Activated T-helper 17 cell treated with anti-CD3 and anti-CD28 coated beads, Interleukin-2, amount 50 U/mL, for 72 hours (primary cell): ENCODE measurements around the gene PVALB. TPM values are rescaled to one million over a fixed set of nuclear protein-coding genes. Genes with fewer than 3 reads are reported as not detected.

Source experiments
- ATAC-seq: fragments of 150-1000 bp; cut with Tn5 transposase; replicated peaks from 2 replicates; pipeline ENCODE4 v1.10.0; 2021; ENCODE audit warnings: mild to moderate bottlenecking, moderate library complexity
- H3K27ac Mint-ChIP-seq: one replicate; pipeline ENCODE4 v1.8.0; 2022; ENCODE audit warnings: mixed read lengths
- H3K27me3 Mint-ChIP-seq: one replicate; pipeline ENCODE4 v1.8.0; 2022; ENCODE audit warnings: mixed read lengths
- H3K36me3 Mint-ChIP-seq: one replicate; pipeline ENCODE4 v1.8.0; 2022; ENCODE audit warnings: low read depth, mild to moderate bottlenecking, mixed read lengths
- H3K4me1 Mint-ChIP-seq: one replicate; pipeline ENCODE4 v1.8.0; 2022; ENCODE audit warnings: mixed read lengths
- H3K4me3 Mint-ChIP-seq: one replicate; pipeline ENCODE4 v1.8.0; 2022; ENCODE audit warnings: mild to moderate bottlenecking, mixed read lengths
- H3K9me3 Mint-ChIP-seq: one replicate; pipeline ENCODE4 v1.8.0; 2022; ENCODE audit warnings: mixed read lengths
- total RNA-seq, 2 donors: library from RNA; stranded (reverse); gene quantifications; one replicate each; pipeline ENCODE4 v1.2.3, GENCODE V29; 2022

The PVALB gene, protein sequence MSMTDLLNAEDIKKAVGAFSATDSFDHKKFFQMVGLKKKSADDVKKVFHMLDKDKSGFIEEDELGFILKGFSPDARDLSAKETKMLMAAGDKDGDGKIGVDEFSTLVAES
- total RNA-seq = not detected

DNA sequence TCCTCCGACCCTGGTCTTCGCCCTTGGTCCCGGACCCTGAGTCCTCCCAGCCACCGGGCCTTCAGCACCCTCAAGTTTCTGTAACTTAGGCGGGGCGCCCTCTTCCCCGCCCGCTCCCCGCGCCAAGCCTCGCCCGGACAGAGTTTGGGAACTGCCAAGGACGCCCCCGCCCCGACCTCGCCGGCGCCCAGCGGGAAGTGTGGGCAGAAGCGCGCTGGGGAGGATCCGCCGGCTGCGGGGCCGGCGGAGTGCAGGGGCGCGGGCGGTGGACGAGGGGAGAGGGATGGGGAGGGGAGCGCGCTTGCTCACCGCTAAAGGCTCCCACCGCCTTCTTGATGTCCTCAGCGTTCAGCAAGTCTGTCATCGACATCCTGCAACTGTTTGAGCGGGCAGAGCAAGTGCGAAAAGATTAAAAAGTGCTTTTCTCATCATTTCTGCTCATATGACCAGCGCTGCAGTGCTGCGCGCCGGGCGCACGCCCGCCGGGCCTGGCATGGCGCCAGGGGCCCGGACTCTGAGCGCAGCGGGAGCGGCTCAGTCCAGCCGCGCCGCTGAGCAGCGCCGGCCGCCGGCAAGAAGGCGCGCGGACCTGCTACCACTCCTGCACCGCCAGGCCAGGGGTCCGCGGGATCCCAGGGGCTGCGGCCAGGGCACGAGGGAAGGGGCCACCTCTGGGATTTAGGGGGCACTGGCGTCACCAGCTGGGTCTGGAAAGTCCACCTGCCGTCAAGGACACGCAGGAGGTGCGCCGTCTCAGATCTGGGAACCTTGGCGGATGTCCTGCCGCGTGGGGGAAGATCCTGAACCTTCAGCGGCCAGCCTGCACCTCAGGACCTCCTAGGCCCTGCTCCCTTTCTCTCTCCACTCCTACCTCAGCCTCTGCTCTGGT is at the start of gene PVALB:
PVALB (minus strand) TSS at position 400 of the 889 bp plus-strand sequence; CDS start at position 370, 30 bp downstream.
- H3K9me3 Mint-ChIP-seq = no peaks in the 10 kb centered on the region
- H3K27me3 Mint-ChIP-seq = peaks cover 43% of the 10 kb centered on the region
- no peak within 1 kb of the TSS for H3K27ac Mint-ChIP-seq
- H3K36me3 Mint-ChIP-seq = no peaks in the 10 kb centered on the region
- peaks cover 4% of the 10 kb centered on the region for H3K4me1 Mint-ChIP-seq
- peak; percentile 21 for ATAC-seq
- H3K4me3 Mint-ChIP-seq = peak within 1 kb of the TSS; percentile 49

- Mint-ChIP-seq H3K27ac (peak overlapping the region; percentile 86), H3K27me3 (no peaks in the 10 kb centered on the region), H3K36me3 (peaks cover 34% of the 10 kb centered on the region), H3K4me3 (peak overlapping the region; percentile 36), H3K4me1 (peaks cover 32% of the 10 kb centered on the region), H3K9me3 (no peaks in the 10 kb centered on the region)
- no peak for ATAC-seq
These were observed 48.5 kb upstream of the PVALB start for GRCh38 chr22:36865346-36865745.

GRCh38 chr22:36864454-36865215 is 47.8 kb upstream of the PVALB start:
- Mint-ChIP-seq H3K4me1 (peaks cover 39% of the 10 kb centered on the region), H3K27me3 (no peaks in the 10 kb centered on the region), H3K4me3 (peak overlapping the region; percentile 36), H3K27ac (peak overlapping the region; percentile 86), H3K36me3 (peaks cover 34% of the 10 kb centered on the region), H3K9me3 (no peaks in the 10 kb centered on the region)
- no peak for ATAC-seq

DNA sequence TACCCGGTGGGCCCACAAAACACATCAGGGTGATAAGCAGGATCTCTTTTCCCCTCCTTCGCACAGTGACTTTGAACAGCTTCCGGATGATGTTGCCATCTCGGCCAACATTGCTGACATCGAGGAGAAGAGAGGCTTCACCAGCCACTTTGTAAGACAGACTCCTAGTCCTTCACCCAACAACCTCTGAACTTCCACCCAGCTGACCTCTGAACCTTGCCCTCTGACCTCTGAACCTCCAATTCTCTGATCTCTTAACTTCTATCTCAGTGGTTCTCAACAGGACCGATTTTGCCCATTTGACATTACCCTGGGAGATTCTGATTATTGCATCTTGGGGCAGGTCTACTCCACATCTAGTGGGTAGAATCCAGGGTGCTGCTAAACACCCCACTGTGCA is 47.1 kb upstream of the PVALB start:
- Mint-ChIP-seq H3K36me3 (peaks cover 34% of the 10 kb centered on the region), H3K9me3 (no peaks in the 10 kb centered on the region), H3K4me3 (no peak overlapping the region), H3K4me1 (peaks cover 41% of the 10 kb centered on the region), H3K27ac (peak overlapping the region; percentile 86), H3K27me3 (no peaks in the 10 kb centered on the region)
- ATAC-seq = no peak

- Mint-ChIP-seq H3K4me1 (peaks cover 43% of the 10 kb centered on the region), H3K27me3 (no peaks in the 10 kb centered on the region), H3K36me3 (peaks cover 34% of the 10 kb centered on the region), H3K27ac (peak overlapping the region; percentile 99), H3K9me3 (no peaks in the 10 kb centered on the region), H3K4me3 (peak overlapping the region; percentile 83)
- ATAC-seq = no peak
These were observed 46.4 kb upstream of the PVALB start for GRCh38 chr22:36863281-36863680.

DNA sequence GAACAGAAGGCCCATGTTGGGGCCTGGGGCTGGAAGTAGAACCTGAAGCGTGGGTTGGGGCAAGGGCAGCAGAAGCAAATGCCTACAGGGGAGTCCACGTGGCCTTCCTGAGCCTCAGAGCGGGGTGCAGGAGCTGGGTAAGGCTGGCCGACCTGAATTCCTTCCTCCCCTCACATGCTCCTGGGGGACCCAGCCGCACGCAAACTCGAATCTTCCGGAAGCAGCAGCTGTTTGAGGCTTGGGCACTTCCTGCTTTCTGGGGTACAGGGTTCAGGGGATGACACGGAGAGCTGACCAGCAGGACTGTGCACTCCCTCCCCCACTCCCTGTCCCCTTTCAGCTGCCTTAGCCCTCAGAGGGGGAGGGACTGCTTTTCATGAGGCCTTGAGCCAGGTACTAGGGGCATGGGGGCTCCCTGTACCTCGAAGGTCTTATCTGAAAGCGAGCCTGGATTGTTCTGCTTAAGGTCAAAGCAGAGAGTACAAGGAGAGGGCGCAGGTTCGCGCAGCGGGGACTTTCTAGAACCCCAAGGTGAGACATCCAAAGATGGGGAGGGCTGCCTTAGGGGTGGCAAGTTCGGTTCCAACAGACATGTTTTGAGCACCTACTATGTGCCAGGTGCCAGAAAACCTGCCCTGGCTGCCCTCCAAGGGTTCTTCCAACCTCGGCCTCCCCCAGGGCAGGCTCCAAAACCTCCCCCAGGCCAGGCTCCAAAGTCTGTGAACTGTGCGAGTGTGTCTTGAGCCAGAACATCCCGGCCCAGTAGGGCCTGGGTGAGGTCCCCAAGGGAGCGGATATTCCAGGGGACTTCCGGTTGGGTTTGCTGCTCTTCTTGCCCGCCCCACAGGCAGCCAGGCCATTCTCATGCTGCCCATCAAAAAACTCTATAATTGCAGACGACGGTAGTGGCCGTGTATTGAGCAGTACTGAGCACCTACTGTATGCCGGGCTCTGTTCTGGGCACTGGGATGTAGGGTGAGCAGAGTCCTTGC is 45.7 kb upstream of the PVALB start:
- H3K36me3 Mint-ChIP-seq = peaks cover 34% of the 10 kb centered on the region
- H3K9me3 Mint-ChIP-seq = no peaks in the 10 kb centered on the region
- H3K4me1 Mint-ChIP-seq = peaks cover 40% of the 10 kb centered on the region
- no peak for ATAC-seq
- no peaks in the 10 kb centered on the region for H3K27me3 Mint-ChIP-seq
- peak overlapping the region; percentile 83 for H3K4me3 Mint-ChIP-seq
- peak overlapping the region; percentile 99 for H3K27ac Mint-ChIP-seq

DNA sequence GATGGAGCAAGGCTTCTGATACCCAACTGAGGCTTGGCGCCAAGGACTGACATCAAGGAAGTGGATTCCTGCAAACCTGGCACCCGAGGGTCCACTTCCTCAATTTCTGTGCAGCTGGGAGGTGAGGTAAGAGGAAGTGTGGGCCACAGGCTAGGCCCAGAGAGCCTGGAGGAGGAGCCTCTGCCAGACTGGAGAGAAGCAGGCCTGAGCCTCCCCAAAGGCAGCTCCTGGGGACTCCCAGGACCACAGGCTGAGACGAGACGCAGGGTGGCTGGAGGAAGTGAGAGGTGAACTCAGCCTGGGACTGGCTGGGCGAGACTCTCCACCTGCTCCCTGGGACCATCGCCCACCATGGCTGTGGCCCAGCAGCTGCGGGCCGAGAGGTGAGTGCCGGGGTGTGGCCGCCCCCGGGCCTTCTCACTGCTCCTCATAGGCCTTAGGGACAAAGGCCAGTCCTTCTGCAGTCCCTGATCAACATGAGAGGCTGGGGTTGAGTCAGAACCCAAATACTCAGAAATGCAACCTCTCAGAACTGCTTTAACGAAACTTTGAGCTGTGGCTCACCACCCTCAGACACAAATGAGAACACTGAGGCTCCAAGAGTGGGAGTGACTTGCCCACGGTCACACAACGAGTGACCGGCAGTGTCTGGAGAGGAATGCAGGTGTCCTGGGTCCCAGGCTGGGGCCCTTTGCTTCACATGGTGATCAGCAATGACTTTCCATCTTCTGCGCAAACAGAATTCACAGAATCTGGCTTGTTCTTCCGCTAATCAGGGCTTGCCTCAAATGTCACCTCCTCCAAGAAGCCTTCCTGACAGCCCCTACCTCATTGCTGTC is 44.2 kb upstream of the PVALB start, which contains the start of gene NCF4:
NCF4 (plus strand) TSS at position 186 of the 839 bp plus-strand sequence; CDS start at position 352, 166 bp downstream.
- peaks cover 44% of the 10 kb centered on the region for H3K4me1 Mint-ChIP-seq
- H3K4me3 Mint-ChIP-seq = peak within 1 kb of the TSS; percentile 83
- peaks cover 23% of the 10 kb centered on the region for H3K36me3 Mint-ChIP-seq
- ATAC-seq = peak; percentile 90
- H3K27ac Mint-ChIP-seq = peak within 1 kb of the TSS; percentile 99
- H3K27me3 Mint-ChIP-seq = no peaks in the 10 kb centered on the region
- no peaks in the 10 kb centered on the region for H3K9me3 Mint-ChIP-seq

GRCh38 chr22:36860438-36860820 is 43.6 kb upstream of the PVALB start:
- Mint-ChIP-seq H3K4me1 (peaks cover 41% of the 10 kb centered on the region), H3K4me3 (peak overlapping the region; percentile 83), H3K27me3 (no peaks in the 10 kb centered on the region), H3K36me3 (peaks cover 17% of the 10 kb centered on the region), H3K9me3 (no peaks in the 10 kb centered on the region), H3K27ac (peak overlapping the region; percentile 99)
- ATAC-seq = peak; percentile 0

DNA sequence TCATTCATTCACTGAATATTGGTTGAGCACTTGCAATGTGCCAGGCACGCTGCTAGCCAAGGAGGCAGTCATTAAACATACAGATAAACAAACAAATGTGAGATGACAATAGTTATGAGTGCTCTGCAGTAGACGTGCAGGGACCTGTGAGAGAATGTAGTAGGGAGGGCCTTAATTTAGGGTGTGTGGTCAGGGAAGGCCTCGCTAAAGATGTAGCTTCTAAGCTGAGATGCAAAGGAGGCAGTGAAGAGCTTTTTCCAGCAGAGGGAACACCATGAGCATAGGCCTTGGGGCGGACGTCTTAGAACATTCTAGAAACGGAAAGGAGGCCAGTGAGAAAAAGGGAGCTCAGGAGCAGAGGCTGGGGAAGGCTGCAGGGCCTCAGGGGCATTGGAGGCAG is 43.2 kb upstream of the PVALB start:
- H3K4me3 Mint-ChIP-seq = peak overlapping the region; percentile 83
- H3K27me3 Mint-ChIP-seq = no peaks in the 10 kb centered on the region
- peaks cover 37% of the 10 kb centered on the region for H3K4me1 Mint-ChIP-seq
- no peaks in the 10 kb centered on the region for H3K9me3 Mint-ChIP-seq
- ATAC-seq = no peak
- H3K36me3 Mint-ChIP-seq = peaks cover 13% of the 10 kb centered on the region
- H3K27ac Mint-ChIP-seq = peak overlapping the region; percentile 99

GRCh38 chr22:36858966-36859365 is 42.1 kb upstream of the PVALB start:
- no peak for ATAC-seq
- Mint-ChIP-seq H3K4me1 (peaks cover 33% of the 10 kb centered on the region), H3K27me3 (no peaks in the 10 kb centered on the region), H3K36me3 (peaks cover 2% of the 10 kb centered on the region), H3K4me3 (no peak overlapping the region), H3K9me3 (no peaks in the 10 kb centered on the region), H3K27ac (peak overlapping the region; percentile 99)

DNA sequence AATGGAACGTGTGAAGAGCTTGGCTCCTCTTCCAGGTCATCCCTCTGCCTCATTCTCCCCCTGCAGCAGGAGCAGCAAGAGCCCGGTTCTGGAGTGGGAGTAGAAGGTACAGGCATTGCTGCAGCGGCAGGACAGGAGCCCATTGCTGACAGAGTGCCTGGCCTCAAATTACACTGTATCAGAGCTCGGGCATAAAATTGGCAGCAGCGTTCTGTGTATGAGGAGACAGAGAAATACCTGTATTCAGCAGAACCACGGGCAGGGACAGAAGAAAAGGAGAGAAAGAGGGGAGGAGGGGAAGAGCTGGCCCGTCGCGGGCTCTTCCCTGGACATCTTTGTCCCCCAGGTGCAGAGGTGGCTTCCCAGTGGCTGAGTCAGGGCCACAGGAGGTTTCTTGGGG is 41.3 kb upstream of the PVALB start:
- ATAC-seq = no peak
- H3K27ac Mint-ChIP-seq = no peak overlapping the region
- no peak overlapping the region for H3K4me3 Mint-ChIP-seq
- no peaks in the 10 kb centered on the region for H3K36me3 Mint-ChIP-seq
- no peaks in the 10 kb centered on the region for H3K27me3 Mint-ChIP-seq
- H3K4me1 Mint-ChIP-seq = peaks cover 33% of the 10 kb centered on the region
- no peaks in the 10 kb centered on the region for H3K9me3 Mint-ChIP-seq

- H3K9me3 Mint-ChIP-seq = no peaks in the 10 kb centered on the region
- H3K36me3 Mint-ChIP-seq = no peaks in the 10 kb centered on the region
- H3K27me3 Mint-ChIP-seq = no peaks in the 10 kb centered on the region
- peaks cover 32% of the 10 kb centered on the region for H3K4me1 Mint-ChIP-seq
- H3K4me3 Mint-ChIP-seq = peak overlapping the region; percentile 65
- H3K27ac Mint-ChIP-seq = peak overlapping the region; percentile 65
- no peak for ATAC-seq
These were observed 39.9 kb upstream of the PVALB start for GRCh38 chr22:36856792-36857135.
